Measurements from ENCODE around the gene GRB7. TPM values are rescaled to one million over a fixed set of nuclear protein-coding genes. Genes with fewer than 3 reads are reported as not detected.

The GRB7 gene
- total and polyA plus RNA-seq, 2 experiments from 2014 or later, result 12.8 to 28.9 TPM

DNA sequence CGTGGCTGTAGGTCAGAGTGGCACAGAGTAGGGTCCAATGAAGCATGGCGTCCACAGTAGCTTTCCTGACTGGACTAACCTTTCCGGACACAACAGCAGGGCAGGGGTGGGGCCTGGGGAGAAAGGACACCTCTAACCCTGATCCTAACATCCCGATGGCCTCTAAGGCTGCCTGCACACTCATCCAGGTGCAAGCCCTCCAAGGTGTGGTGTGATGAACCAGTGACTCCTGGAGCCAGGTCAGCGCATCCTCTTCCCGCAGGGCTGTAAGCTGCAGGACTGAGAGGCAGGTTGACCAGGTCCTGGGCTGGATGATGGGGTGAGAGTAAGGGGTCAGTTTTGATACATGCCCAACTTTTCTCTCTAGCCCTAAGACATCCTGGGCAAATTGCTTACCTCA lies 41.0 kb upstream of the GRB7 start (continued):
- TF ChIP-seq, protein P1, sequence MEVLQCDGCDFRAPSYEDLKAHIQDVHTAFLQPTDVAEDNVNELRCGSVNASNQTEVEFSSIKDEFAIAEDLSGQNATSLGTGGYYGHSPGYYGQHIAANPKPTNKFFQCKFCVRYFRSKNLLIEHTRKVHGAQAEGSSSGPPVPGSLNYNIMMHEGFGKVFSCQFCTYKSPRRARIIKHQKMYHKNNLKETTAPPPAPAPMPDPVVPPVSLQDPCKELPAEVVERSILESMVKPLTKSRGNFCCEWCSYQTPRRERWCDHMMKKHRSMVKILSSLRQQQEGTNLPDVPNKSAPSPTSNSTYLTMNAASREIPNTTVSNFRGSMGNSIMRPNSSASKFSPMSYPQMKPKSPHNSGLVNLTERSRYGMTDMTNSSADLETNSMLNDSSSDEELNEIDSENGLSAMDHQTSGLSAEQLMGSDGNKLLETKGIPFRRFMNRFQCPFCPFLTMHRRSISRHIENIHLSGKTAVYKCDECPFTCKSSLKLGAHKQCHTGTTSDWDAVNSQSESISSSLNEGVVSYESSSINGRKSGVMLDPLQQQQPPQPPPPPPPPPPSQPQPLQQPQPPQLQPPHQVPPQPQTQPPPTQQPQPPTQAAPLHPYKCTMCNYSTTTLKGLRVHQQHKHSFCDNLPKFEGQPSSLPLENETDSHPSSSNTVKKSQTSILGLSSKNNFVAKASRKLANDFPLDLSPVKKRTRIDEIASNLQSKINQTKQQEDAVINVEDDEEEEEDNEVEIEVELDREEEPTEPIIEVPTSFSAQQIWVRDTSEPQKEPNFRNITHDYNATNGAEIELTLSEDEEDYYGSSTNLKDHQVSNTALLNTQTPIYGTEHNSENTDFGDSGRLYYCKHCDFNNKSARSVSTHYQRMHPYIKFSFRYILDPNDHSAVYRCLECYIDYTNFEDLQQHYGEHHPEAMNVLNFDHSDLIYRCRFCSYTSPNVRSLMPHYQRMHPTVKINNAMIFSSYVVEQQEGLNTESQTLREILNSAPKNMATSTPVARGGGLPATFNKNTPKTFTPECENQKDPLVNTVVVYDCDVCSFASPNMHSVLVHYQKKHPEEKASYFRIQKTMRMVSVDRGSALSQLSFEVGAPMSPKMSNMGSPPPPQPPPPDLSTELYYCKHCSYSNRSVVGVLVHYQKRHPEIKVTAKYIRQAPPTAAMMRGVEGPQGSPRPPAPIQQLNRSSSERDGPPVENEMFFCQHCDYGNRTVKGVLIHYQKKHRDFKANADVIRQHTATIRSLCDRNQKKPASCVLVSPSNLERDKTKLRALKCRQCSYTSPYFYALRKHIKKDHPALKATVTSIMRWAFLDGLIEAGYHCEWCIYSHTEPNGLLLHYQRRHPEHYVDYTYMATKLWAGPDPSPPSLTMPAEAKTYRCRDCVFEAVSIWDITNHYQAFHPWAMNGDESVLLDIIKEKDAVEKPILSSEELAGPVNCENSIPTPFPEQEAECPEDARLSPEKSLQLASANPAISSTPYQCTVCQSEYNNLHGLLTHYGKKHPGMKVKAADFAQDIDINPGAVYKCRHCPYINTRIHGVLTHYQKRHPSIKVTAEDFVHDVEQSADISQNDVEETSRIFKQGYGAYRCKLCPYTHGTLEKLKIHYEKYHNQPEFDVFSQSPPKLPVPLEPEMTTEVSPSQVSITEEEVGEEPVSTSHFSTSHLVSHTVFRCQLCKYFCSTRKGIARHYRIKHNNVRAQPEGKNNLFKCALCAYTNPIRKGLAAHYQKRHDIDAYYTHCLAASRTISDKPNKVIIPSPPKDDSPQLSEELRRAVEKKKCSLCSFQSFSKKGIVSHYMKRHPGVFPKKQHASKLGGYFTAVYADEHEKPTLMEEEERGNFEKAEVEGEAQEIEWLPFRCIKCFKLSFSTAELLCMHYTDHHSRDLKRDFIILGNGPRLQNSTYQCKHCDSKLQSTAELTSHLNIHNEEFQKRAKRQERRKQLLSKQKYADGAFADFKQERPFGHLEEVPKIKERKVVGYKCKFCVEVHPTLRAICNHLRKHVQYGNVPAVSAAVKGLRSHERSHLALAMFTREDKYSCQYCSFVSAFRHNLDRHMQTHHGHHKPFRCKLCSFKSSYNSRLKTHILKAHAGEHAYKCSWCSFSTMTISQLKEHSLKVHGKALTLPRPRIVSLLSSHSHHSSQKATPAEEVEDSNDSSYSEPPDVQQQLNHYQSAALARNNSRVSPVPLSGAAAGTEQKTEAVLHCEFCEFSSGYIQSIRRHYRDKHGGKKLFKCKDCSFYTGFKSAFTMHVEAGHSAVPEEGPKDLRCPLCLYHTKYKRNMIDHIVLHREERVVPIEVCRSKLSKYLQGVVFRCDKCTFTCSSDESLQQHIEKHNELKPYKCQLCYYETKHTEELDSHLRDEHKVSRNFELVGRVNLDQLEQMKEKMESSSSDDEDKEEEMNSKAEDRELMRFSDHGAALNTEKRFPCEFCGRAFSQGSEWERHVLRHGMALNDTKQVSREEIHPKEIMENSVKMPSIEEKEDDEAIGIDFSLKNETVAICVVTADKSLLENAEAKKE (CRISPR knock-in tag; IDR thresholded peaks at IDR 0.05), result no peak
- TF ChIP-seq, protein P2, sequence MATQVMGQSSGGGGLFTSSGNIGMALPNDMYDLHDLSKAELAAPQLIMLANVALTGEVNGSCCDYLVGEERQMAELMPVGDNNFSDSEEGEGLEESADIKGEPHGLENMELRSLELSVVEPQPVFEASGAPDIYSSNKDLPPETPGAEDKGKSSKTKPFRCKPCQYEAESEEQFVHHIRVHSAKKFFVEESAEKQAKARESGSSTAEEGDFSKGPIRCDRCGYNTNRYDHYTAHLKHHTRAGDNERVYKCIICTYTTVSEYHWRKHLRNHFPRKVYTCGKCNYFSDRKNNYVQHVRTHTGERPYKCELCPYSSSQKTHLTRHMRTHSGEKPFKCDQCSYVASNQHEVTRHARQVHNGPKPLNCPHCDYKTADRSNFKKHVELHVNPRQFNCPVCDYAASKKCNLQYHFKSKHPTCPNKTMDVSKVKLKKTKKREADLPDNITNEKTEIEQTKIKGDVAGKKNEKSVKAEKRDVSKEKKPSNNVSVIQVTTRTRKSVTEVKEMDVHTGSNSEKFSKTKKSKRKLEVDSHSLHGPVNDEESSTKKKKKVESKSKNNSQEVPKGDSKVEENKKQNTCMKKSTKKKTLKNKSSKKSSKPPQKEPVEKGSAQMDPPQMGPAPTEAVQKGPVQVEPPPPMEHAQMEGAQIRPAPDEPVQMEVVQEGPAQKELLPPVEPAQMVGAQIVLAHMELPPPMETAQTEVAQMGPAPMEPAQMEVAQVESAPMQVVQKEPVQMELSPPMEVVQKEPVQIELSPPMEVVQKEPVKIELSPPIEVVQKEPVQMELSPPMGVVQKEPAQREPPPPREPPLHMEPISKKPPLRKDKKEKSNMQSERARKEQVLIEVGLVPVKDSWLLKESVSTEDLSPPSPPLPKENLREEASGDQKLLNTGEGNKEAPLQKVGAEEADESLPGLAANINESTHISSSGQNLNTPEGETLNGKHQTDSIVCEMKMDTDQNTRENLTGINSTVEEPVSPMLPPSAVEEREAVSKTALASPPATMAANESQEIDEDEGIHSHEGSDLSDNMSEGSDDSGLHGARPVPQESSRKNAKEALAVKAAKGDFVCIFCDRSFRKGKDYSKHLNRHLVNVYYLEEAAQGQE (IDR thresholded peaks at IDR 0.05; ENCODE audit: unreplicated experiment), result no peak
- TF ChIP-seq JUNB (IDR thresholded peaks at IDR 0.05; ENCODE audit: unreplicated experiment), result no peak
- TF ChIP-seq STAT1 (IDR thresholded peaks at IDR 0.05; ENCODE audit: unreplicated experiment), result no peak
- no peak for TF ChIP-seq ZNF331 (CRISPR knock-in tag; IDR thresholded peaks at IDR 0.05; ENCODE audit: low read depth)
- no peak for TF ChIP-seq NANOG (IDR thresholded peaks at IDR 0.05; ENCODE audit: borderline replicate concordance)
- TF ChIP-seq CREB1 (CRISPR knock-in tag; IDR thresholded peaks at IDR 0.05; ENCODE audit: low read depth), result no peak
- TF ChIP-seq ZNF114 (CRISPR knock-in tag; IDR thresholded peaks at IDR 0.05), result no peak
- TF ChIP-seq POLR2AphosphoS5 (IDR thresholded peaks at IDR 0.05; ENCODE audit: low read depth), result no peak
- no peak for TF ChIP-seq EZH2phosphoT487 (IDR thresholded peaks at IDR 0.05; ENCODE audit: unreplicated experiment)
- TF ChIP-seq EZH2 (IDR thresholded peaks at IDR 0.05; ENCODE audit: low read depth, unreplicated experiment), result no peak

Measured in GM23338 (cell line).